Right atrium auricular region (tissue), 2 donors: ENCODE results near the gene TBC1D25. TPM values are rescaled to one million over a fixed set of nuclear protein-coding genes. Genes with fewer than 3 reads are reported as not detected.
"Not testable (repeated sequence)": the region's sequence is repeated elsewhere in the genome, so short reads cannot be mapped to it uniquely, and the experiment has no call there.

Experiments used
- DNase-seq: peaks from one replicate; pipeline ENCODE4 v3.0.0-alpha.2; 2019; ENCODE audit warnings: low spot score
- H3K27ac ChIP-seq, 2 donors: fragments of 200-600 bp; sonication (generic); 1 replicate in 1 of 2; 2 replicates in 1 of 2; pipeline ENCODE4 v1.5.1; 2016 to 2019
- H3K27me3 ChIP-seq, 2 donors: fragments of 200-600 bp; sonication (generic); one replicate each; pipeline versions ENCODE4 v1.5.1 to v1.6.0; 2017 to 2019
- H3K36me3 ChIP-seq: fragments of 200-600 bp; sonication (generic); one replicate; pipeline ENCODE4 v1.5.1; 2016
- H3K4me1 ChIP-seq, 2 donors: fragments of 200-600 bp; sonication (generic); one replicate each; pipeline versions ENCODE4 v1.5.1 to v1.6.0; 2017 to 2019
- H3K4me3 ChIP-seq, 2 donors: fragments of 200-600 bp; sonication (generic); 1 replicate in 1 of 2; 2 replicates in 1 of 2; pipeline ENCODE4 v1.5.1; 2017 to 2019; ENCODE audit warnings: mild to moderate bottlenecking in 1 of 2, moderate library complexity in 1 of 2
- H3K9me3 ChIP-seq, 2 donors: fragments of 200-600 bp; sonication (generic); one replicate each; pipeline ENCODE4 v1.5.1; 2019
- total RNA-seq, 2 donors: library from RNA; depleted of rRNA; stranded (reverse); fragments of >200 nt; gene quantifications; one replicate each; pipeline ENCODE4 v1.1.0, GENCODE V29; 2016
- TF ChIP-seq, protein P1 (sequence below), 2 donors: fragments of 200-600 bp; sonication (generic); IDR thresholded peaks; one replicate each; pipeline ENCODE4 v1.5.1; 2019; ENCODE audit warnings: antibody characterized with exemption in 2 of 2

TBC1D25 gene
- total RNA-seq, 2 donors from 2014 or later = 11.0 to 17.5 TPM

DNA sequence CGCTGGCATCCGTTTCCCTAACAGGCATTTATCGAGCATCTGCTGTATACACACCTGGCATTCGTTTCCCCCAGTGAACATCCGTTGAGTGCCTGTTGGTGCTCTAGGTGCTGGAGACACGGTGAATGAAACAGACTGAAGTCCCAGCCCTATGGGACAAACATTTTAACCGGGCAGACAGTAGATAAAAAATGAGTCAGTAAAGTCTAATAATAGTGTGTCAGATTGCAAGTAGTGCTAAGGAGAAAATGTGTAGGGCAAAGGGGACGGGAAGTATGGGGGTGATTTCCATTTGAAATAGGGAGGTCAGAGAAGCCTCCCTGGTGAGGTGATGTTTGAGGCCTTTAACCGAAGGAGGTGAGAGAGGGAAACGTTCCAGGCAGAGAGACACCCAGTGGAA, 23.2 kb upstream of the TBC1D25 start:
- H3K4me1 ChIP-seq = no peaks in the 10 kb centered on the region
- peak overlapping the region; percentile 22 to 73 for H3K27ac ChIP-seq
- H3K9me3 ChIP-seq = no peaks in the 10 kb centered on the region
- no peaks in the 10 kb centered on the region for H3K36me3 ChIP-seq
- TF ChIP-seq, protein P1, sequence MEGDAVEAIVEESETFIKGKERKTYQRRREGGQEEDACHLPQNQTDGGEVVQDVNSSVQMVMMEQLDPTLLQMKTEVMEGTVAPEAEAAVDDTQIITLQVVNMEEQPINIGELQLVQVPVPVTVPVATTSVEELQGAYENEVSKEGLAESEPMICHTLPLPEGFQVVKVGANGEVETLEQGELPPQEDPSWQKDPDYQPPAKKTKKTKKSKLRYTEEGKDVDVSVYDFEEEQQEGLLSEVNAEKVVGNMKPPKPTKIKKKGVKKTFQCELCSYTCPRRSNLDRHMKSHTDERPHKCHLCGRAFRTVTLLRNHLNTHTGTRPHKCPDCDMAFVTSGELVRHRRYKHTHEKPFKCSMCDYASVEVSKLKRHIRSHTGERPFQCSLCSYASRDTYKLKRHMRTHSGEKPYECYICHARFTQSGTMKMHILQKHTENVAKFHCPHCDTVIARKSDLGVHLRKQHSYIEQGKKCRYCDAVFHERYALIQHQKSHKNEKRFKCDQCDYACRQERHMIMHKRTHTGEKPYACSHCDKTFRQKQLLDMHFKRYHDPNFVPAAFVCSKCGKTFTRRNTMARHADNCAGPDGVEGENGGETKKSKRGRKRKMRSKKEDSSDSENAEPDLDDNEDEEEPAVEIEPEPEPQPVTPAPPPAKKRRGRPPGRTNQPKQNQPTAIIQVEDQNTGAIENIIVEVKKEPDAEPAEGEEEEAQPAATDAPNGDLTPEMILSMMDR (IDR thresholded peaks at IDR 0.05) = no peak
- no peak for DNase-seq
- no peaks in the 10 kb centered on the region for H3K27me3 ChIP-seq
- no peak overlapping the region for H3K4me3 ChIP-seq

DNA sequence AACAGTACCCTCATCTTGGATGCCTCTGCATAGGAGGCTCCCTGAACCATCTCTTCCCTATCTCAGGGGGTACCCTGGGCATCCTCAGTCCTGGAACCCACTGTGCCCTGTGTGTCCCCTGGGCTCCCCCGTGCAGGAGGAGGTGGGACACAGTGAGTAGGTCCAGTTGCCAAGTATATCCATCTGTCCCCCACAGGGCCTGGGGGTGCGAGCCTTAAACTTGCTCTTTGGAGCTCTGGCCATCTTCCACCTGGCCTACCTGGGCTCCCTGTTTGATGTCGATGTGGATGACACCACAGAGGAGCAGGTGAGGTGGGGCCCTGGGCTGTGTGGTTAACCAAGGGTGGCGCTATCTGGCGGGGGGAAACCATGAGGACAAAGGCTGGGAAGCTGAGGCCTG, 22.5 kb upstream of the TBC1D25 start:
- no peaks in the 10 kb centered on the region for H3K9me3 ChIP-seq
- no peaks in the 10 kb centered on the region for H3K36me3 ChIP-seq
- no peaks in the 10 kb centered on the region for H3K4me1 ChIP-seq
- no peak overlapping the region for H3K4me3 ChIP-seq
- TF ChIP-seq, protein P1 (IDR thresholded peaks at IDR 0.05) = no peak
- H3K27me3 ChIP-seq = no peaks in the 10 kb centered on the region
- peak overlapping the region in 1 of 2 donors; percentile 73 for H3K27ac ChIP-seq
- DNase-seq = no peak

DNA sequence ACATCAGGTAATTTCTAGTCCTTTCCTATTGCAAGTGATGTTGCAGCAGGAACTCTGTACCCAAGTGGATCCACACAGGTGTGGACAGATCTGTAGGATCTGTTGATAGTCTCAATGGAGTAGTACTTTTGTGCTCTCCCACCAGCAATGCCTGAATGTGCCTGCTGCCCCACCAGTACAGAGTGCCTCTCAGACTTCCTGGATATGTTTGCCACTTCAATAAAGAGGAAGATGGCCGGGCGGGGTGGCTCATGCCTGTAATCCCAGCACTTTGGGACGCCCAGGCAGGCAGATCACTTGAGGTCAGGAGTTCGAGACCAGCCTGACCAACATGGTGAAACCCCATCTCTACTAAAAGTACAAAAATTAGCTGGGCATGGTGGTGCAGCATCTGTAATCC, 20.0 kb upstream of the TBC1D25 start:
- H3K27me3 ChIP-seq, H3K9me3 ChIP-seq, H3K36me3 ChIP-seq, H3K27ac ChIP-seq, H3K4me1 ChIP-seq, DNase-seq, H3K4me3 ChIP-seq: not testable (repeated sequence)

DNA sequence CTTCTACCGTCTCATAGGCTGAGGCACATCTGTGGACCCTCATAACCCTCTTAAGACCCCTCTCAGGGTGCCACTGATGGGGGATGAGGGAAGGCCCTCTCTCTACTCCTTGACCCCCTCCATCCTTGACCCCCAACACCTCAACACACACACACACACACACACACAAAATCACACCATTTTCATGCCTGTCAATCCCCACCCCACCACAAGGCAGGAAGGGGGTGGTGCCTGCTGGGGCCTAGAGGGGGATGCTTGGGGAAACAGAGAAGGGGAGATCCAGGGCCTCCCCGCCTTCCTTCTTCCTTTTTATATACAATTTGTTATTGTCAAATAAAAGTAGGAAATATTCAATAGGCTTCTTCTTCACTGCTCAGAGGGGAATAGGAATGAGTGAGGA, 19.1 kb upstream of the TBC1D25 start:
- Histone ChIP-seq H3K27ac (no peak overlapping the region), H3K9me3 (no peaks in the 10 kb centered on the region), H3K36me3 (no peaks in the 10 kb centered on the region), H3K4me1 (peaks cover 0 to 8% of the 10 kb centered on the region in 2 donors), H3K27me3 (no peaks in the 10 kb centered on the region), H3K4me3 (no peak overlapping the region)
- DNase-seq = no peak
- TF ChIP-seq, protein P1 (IDR thresholded peaks at IDR 0.05) = no peak

DNA sequence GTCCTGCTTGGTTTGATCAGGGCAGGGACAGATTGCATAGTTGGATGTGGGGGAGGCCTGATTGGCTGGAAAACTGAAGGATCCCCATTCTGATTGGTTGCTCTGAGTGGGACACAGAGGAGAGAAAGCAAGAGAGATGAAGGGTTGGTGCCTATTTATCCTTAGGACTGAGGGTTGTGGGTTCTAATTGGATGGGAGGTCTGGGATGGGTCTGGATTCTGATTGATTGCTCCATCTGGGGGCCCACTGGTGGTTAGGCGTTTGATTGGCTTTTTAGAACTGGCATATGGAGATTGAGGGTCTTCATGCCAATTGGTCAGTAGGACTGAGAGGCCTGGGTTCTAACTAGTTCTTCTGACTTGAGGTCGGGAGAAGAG, 18.6 kb upstream of the TBC1D25 start:
- TF ChIP-seq, protein P1 (IDR thresholded peaks at IDR 0.05) = no peak
- no peak for DNase-seq
- Histone ChIP-seq H3K9me3 (no peaks in the 10 kb centered on the region), H3K27ac (peak overlapping the region; percentile 75 to 78), H3K4me1 (peaks cover 0 to 8% of the 10 kb centered on the region in 2 donors), H3K36me3 (no peaks in the 10 kb centered on the region), H3K4me3 (peak overlapping the region in 1 of 2 donors; percentile 58), H3K27me3 (no peaks in the 10 kb centered on the region)

DNA sequence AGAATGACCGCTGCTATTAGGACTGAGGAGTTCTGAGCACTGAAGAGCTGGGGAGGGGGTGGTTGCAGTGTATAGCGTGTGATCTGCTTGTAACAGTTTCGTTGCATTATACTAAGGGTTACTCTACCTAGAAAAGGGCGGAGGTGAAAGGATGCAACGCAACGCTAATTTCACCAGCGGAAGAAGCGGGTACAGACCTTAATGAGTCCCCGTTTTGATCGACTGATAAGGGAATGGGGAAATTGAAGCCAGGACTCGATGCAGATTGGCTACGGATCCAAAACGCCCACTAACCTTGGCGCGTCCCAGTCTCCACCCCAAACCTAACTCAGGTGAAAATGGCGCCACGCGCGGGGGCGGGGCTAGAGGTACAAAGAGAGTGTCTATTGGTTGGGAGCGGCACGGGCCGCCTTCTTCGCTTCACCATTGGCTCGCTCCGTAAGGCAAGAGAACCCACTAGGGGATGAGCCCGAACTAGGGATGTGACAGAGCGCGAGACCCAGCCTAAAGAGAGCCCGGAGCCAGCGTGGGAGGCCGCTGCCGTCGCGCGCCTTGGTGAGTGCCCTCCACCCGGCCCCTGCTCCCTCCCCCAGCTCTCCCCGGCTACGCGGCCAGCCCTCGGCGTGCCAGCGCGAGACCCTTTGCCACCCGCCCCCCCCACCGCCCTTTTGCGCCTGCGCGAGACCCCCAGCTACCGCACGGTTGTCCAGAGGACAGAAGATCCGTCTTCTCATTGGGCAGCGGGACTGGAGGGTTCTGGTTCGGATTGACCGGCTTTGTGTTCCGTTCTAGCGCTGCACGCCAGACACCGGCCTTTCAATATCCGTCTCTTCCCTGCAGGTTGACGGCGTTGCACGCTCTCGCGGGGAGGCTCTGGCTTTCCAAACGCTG, 17.9 kb upstream of the TBC1D25 start, which contains the start of gene EBP:
Gene EBP (plus strand): TSS at position 456 of the 891 bp plus-strand sequence. CDS start 1,964 bp downstream, outside the sequence.
- Histone ChIP-seq H3K27ac (peak within 1 kb of the TSS; percentile 75 to 78), H3K36me3 (peaks cover 2% of the 10 kb centered on the region), H3K4me1 (peaks cover 0 to 8% of the 10 kb centered on the region in 2 donors)

More for the DNA sequence above, 17.9 kb upstream of the TBC1D25 start, which contains the start of gene EBP:
- peak; percentile 88 for DNase-seq
- TF ChIP-seq, protein P1 (IDR thresholded peaks at IDR 0.05) = no peak
- Histone ChIP-seq H3K9me3 (no peaks in the 10 kb centered on the region), H3K4me3 (peak within 1 kb of the TSS; percentile 38 to 58), H3K27me3 (no peaks in the 10 kb centered on the region)
